ENCODE results near the gene SLC27A1.
"Not testable (repeated sequence)": the region's sequence is repeated elsewhere in the genome, so short reads cannot be mapped to it uniquely, and the experiment has no call there.

Gene SLC27A1

GRCh38 chr19:17511724-17512573 lies 41.6 kb downstream of the SLC27A1 start:
- DNase-seq (ENCODE audit: low read depth): peak; percentile 29

DNA sequence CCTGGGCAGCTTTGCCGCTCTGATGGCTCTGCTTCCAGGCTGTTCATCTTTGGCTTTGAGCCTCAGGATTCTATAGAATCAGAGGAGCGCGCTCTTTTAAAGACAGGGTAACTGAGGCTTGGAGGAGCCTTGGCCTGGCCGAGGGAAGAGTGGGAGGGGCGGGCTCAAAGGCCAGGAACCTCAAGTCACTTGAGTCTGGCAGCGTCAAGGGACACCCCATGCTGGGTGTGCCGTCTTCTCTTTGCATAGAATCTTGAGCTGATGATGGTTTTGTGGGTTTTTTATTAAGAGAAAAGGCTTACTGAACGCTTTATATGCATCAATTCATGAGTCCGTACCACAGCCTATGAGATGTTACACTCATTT lies 42.2 kb downstream of the SLC27A1 start:
- no peak for DNase-seq (ENCODE audit: low read depth)

DNA sequence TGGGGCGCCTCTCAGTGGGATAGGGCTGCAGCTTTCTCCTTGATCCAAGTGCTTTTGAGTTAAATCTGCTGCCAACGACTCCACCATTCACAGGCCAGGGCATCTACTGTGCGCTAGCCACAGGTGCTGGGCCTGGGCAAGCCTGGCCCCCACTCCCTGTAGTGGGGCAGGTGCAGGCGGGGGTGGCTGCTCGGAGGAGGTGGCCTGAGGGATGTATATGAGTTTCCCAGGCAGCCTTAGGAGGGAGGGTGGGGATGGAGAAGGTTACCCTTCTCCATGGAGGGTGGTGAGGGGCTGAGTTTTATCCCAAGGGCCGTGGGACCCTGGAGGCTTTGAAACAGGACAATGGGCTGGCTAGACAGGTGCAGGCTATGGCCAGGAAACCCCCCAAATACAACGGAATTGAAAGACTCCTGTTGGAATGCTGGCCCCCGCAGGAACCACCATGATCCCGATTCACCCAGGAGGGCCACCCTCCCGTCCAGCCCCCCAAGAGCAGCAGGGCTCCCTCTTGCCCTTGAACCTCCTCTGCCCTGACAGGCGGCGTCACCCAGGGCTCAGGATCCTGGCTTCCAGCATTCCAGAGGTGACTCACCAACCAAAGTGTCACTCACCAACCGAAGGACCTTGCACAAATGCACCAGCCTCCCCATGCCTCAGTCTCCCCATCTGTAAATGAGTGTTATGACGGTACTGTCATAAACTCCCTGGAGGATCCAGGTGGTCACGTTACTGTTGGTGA lies 45.3 kb downstream of the SLC27A1 start:
- no peak for DNase-seq (ENCODE audit: low read depth)

DNA sequence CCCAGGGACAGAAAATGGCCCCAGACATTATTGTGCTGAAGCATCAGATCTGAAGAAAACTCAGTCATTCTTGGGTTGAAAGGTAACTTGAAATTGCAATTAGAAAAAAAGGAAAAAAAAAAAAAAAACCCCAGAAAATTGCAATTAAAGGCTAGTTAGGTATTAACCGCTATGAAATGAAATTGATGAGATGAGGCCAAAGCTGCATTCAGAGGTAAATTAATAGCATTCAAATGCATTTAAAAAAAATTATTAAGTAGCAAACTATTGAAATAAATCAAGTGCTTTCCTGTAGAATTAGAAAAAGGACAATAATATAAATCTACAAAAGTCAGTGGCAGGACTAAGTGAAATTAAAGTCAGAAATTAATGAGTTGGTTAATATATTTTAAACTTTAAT lies 47.6 kb downstream of the SLC27A1 start:
- no peak for DNase-seq (ENCODE audit: low read depth)

- not testable (repeated sequence) for DNase-seq (ENCODE audit: low read depth)
Observed at GRCh38 chr19:17518654-17519053, 48.3 kb downstream of the SLC27A1 start.

DNA sequence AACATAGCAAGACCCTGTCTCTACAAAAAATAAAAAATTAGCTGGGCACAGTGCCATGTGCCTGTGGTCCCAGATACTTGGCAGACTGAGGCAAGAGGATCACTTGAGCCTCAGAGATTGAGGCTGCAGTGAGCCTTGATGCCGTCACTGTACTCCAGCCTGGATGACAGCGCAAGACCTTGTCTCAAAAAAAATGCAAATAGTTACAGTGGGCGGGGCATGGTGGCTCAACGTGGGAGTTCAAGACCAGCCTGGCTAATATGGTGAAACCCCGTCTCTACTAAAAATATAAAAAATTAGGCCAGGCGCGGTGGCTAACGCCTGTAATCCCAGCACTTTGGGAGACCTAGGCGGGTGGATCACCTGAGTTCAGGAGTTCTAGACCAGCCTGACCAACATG lies 49.6 kb downstream of the SLC27A1 start:
- DNase-seq (ENCODE audit: low read depth): no peak

DNA sequence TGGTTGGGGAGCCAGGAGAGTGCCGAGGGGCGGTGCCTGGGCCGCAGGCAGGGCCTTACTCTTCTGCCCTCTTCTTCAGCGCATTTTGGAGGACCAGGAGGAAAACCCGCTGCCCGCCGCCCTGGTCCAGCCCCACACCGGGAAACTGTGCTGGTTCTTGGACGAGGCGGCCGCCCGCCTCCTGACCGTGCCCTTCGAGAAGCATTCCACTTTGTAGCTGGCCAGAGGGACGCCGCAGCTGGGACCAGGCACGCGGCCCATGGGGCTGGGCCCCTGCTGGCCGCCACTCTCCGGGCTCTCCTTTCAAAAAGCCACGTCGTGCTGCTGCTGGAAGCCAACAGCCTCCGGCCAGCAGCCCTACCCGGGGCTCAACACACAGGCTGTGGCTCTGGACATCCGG lies 50.5 kb downstream of the SLC27A1 start:
- DNase-seq (ENCODE audit: low read depth): no peak

- no peak for DNase-seq (ENCODE audit: low read depth)
Observed at GRCh38 chr19:17522988-17523872, 52.9 kb downstream of the SLC27A1 start.

GRCh38 chr19:17524651-17525050 lies 54.3 kb downstream of the SLC27A1 start:
- no peak for DNase-seq (ENCODE audit: low read depth)

DNA sequence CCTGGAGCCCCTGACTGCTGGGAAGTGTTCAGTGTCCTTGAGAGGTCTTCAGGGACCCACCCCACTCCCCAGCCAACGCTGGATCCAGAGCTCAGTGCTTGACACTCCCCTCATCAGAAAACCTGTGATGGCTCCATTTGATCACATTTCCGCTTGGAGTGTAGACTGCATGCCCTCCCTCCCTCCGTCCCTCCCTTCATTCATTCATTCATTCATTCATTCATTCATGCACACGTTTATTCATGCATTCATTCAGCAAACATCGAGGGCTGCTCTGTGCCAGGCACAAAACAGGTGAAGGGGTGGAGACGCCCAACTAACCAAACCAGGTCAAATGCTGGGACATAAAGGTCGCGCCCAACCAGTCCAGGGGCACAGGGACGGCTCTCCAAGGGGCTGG lies 54.8 kb downstream of the SLC27A1 start:
- DNase-seq (ENCODE audit: low read depth): no peak

- DNase-seq (ENCODE audit: low read depth): no peak
Observed at GRCh38 chr19:17526922-17527321, 56.6 kb downstream of the SLC27A1 start.

- no peak for DNase-seq (ENCODE audit: low read depth)
Observed at GRCh38 chr19:17527326-17527725, 57.0 kb downstream of the SLC27A1 start.

- no peak for DNase-seq (ENCODE audit: low read depth)
Observed at GRCh38 chr19:17528610-17529009, 58.3 kb downstream of the SLC27A1 start.

GRCh38 chr19:17529239-17530158 lies 59.2 kb downstream of the SLC27A1 start:
- no peak for DNase-seq (ENCODE audit: low read depth)

DNA sequence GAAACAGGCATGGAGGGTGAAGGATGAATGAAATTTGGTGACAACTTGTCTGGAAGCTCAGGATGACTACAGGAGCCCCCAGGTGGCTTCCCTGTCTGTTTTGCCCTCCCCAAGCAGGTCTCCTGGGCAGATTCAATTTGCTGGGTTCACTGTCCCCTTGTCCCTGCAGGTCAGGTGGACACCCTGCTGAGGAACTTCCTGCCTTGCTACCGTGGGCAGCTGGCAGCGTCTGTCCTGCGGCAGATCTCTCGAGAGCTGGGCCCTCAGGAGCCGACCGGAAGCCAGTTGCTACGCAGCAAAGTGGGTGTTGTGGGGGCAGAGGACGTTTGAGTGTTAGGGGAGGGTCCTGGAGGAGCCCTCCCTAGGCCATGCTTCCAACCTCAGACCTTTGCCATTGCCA lies 60.3 kb downstream of the SLC27A1 start:
- no peak for DNase-seq (ENCODE audit: low read depth)

- no peak for DNase-seq (ENCODE audit: low read depth)
Observed at GRCh38 chr19:17532116-17532515, 61.8 kb downstream of the SLC27A1 start.

DNA sequence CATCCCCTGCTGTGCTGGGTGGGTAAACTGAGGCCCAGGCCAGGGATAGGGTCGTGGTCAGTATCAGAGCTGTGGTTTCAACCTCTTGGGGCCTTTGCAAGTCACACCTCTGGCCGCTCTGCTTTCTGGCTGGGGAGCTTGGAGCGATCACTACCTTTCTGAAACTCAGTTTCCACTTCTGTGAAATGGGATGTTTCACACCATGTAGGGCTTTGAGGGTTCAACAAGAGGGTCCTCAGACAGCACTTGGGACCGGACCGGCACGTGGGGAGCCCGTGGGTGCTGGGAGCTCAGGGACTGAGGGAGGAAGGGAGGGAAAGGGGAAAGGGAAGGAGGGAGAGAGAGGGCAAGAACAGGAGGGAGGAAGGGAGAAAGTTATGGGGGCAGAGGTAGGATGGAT lies 62.2 kb downstream of the SLC27A1 start:
- DNase-seq (ENCODE audit: low read depth): no peak

DNA sequence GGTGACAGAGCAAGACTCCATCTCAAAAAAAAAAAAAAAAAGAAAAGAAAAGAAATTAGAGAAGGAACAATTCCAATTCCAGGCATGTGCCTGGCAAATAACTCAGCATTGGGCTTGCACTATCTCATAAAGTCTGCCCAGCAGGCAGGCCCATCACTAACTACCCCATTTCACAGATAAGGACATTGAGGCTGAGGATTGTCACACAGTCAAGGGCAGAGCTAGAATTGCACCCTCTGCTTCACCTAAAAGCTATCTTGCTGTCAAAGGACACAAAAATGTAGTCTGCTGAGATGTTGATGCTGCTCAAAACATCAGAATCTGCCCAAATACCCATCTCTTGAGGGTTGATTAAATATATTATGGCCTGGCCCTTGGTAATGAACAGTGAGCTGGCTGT lies 64.4 kb downstream of the SLC27A1 start:
- DNase-seq (ENCODE audit: low read depth): no peak

GRCh38 chr19:17536955-17537354 lies 66.6 kb downstream of the SLC27A1 start:
- DNase-seq (ENCODE audit: low read depth): no peak

GRCh38 chr19:17538684-17539237 lies 68.4 kb downstream of the SLC27A1 start:
- DNase-seq (ENCODE audit: low read depth): no peak

Data from HS-27A (cell line).